Mammary epithelial cell (primary cell): Measurements from ENCODE around the gene RBL1.

Experiments used
- CTCF ChIP-seq, 2 donors: IDR thresholded peaks in 1 of 2; conservative IDR thresholded peaks in 1 of 2; 2 replicates each; pipeline ENCODE4 v1.5.1; 2011 to 2012; ENCODE audit warnings: inconsistent platforms in 2 of 2, low read length in 2 of 2, mild to moderate bottlenecking in 2 of 2, control low read depth in 1 of 2, low read depth in 1 of 2; ENCODE audit not compliant: insufficient read depth in 1 of 2; ENCODE audit errors: extremely low read depth in 1 of 2
- EZH2 ChIP-seq: IDR thresholded peaks from 2 replicates; pipeline ENCODE4 v1.6.1; 2012; ENCODE audit warnings: low read length, inconsistent platforms, borderline replicate concordance

- TF ChIP-seq CTCF (conservative IDR thresholded peaks at IDR 0.05 in 1 of 2, IDR thresholded peaks at IDR 0.05 in 1 of 2; ENCODE audit: extremely low read depth in 1 of 2, insufficient read depth in 1 of 2, low read depth in 1 of 2, low read length in 2 of 2) (no peak), EZH2 (no peak)
Observed at GRCh38 chr20:36998652-36999051, 97.1 kb downstream of the RBL1 start.
